Measurements from ENCODE around the gene ESR1.

- no peak for TF ChIP-seq CTCF (conservative IDR thresholded peaks at IDR 0.05 in 1 of 2, IDR thresholded peaks at IDR 0.05 in 1 of 2; ENCODE audit: extremely low read depth in 1 of 2, insufficient read depth in 1 of 2, low read depth in 1 of 2, low read length in 2 of 2)
- TF ChIP-seq EZH2 (IDR thresholded peaks at IDR 0.05; ENCODE audit: borderline replicate concordance, low read length), result no peak
Measured at GRCh38 chr6:151876122-151876521, 68.6 kb downstream of the ESR1 start.
